Endodermal cell (in vitro differentiated cells): ENCODE results near the gene NCAPH2. TPM values are rescaled to one million over a fixed set of nuclear protein-coding genes. Genes with fewer than 3 reads are reported as not detected.
A peak's percentile ranks its signal among the peaks of the same experiment; 100 is the strongest.

Experiments
- DNase-seq: peaks from one replicate; pipeline ENCODE4 v3.0.0-alpha.2; 2017
- H3K27ac ChIP-seq: 2 replicates; pipeline ENCODE4 v1.5.1; 2013; ENCODE audit warnings: mild to moderate bottlenecking, low read depth, low read length, moderate library complexity
- H3K27me3 ChIP-seq: 2 replicates; pipeline ENCODE4 v1.6.1; 2013; ENCODE audit warnings: mild to moderate bottlenecking, low read length, moderate library complexity; ENCODE audit not compliant: insufficient read depth, control insufficient read depth, poor library complexity, severe bottlenecking
- H3K36me3 ChIP-seq: 2 replicates; pipeline ENCODE4 v1.7.0; 2013; ENCODE audit warnings: mild to moderate bottlenecking, low read length, moderate library complexity; ENCODE audit not compliant: control insufficient read depth, insufficient read depth
- H3K4me1 ChIP-seq: one replicate; pipeline ENCODE4 v1.7.0; 2013; ENCODE audit warnings: low read length; ENCODE audit not compliant: control insufficient read depth, insufficient read depth
- H3K4me3 ChIP-seq: 2 replicates; pipeline ENCODE4 v1.5.1; 2013; ENCODE audit warnings: mild to moderate bottlenecking, low read length, moderate library complexity
- H3K9ac ChIP-seq: 2 replicates; pipeline ENCODE4 v1.6.1; 2013; ENCODE audit warnings: mild to moderate bottlenecking, low read length, moderate library complexity; ENCODE audit not compliant: poor library complexity, severe bottlenecking; ENCODE audit errors: extremely low read depth
- H3K9me3 ChIP-seq: 2 replicates; pipeline ENCODE4 v1.6.1; 2013; ENCODE audit warnings: mild to moderate bottlenecking, low read length, moderate library complexity; ENCODE audit not compliant: control insufficient read depth
- H3K27ac Mint-ChIP-seq: 2 replicates; pipeline ENCODE4 v1.8.0; 2020; ENCODE audit warnings: mixed read lengths
- H3K27me3 Mint-ChIP-seq: 2 replicates; pipeline ENCODE4 v1.8.0; 2021; ENCODE audit warnings: mild to moderate bottlenecking, mixed read lengths; ENCODE audit not compliant: insufficient read depth
- H3K36me3 Mint-ChIP-seq: 2 replicates; pipeline ENCODE4 v1.8.0; 2020; ENCODE audit warnings: low read depth, mixed read lengths
- H3K4me1 Mint-ChIP-seq: 2 replicates; pipeline ENCODE4 v1.8.0; 2020; ENCODE audit warnings: mixed read lengths
- H3K4me3 Mint-ChIP-seq: 2 replicates; pipeline ENCODE4 v1.8.0; 2020; ENCODE audit warnings: mild to moderate bottlenecking, moderate library complexity, mixed read lengths
- H3K9me3 Mint-ChIP-seq: 2 replicates; pipeline ENCODE4 v1.8.0; 2020; ENCODE audit warnings: mild to moderate bottlenecking, mixed read lengths
- WGBS, 2 experiments: methylation state at CpG; one replicate each; pipeline versions ENCODE4 v1.1.5 to v1.1.7; 2013; ENCODE audit warnings: missing lambda C conversion rate in 2 of 2, mixed read lengths in 1 of 2; ENCODE audit not compliant: insufficient coverage in 1 of 2, insufficient read length in 1 of 2; 5-methylcytosine and 5-hydroxymethylcytosine counted together
- total RNA-seq, 2 donors: library from RNA; stranded (reverse); fragmentation: NEBNext Ultra II Directional in 1 of 2; extraction: Animal tissue kit (Norgen Biotek cat#: 25700) in 1 of 2; gene quantifications; 2 replicates in 1 of 2; 3 replicates in 1 of 2; pipeline ENCODE4 v1.2.1, GENCODE V29; 2021
- TF ChIP-seq, protein P1 (sequence below): fragments of 200-600 bp; sonication (generic); conservative IDR thresholded peaks from 2 replicates; pipeline ENCODE4 v1.5.0; 2021; ENCODE audit warnings: antibody characterized with exemption, mild to moderate bottlenecking

The NCAPH2 gene
- total RNA-seq, 2 donors from 2014 or later = 63.3 to 73.1 TPM

DNA sequence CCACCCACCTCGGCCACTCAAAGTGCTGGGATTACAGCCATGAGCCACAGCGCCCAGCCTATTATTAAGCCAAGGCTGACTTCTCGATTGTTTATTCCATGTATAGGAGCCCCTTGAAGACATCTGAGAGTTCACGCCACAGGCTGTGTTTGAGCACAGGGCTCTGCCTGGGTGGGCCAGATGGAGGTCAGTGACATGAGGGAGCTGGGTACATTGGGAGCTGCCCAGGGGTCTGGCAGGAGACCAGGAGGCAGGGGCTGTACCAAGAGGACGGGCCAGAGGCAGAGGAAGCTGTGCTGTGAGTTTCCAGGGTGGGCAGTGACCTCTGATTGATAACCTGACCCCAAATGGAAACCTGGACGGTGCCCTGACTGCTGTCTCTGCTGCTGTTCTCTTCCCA is 5.9 kb upstream of the NCAPH2 start:
- Histone ChIP-seq H3K27ac (no peak overlapping the region), H3K4me1 (no peaks in the 10 kb centered on the region), H3K9ac (no peak overlapping the region), H3K4me3 (no peak overlapping the region), H3K9me3 (no peaks in the 10 kb centered on the region), H3K36me3 (peaks cover 15% of the 10 kb centered on the region), H3K27me3 (no peaks in the 10 kb centered on the region)
- 98% methylated on average over 6 of the region's 6 CpGs for WGBS, 2 experiments
- H3K4me3 Mint-ChIP-seq = no peak overlapping the region
- no peak for DNase-seq
- TF ChIP-seq, protein P1, sequence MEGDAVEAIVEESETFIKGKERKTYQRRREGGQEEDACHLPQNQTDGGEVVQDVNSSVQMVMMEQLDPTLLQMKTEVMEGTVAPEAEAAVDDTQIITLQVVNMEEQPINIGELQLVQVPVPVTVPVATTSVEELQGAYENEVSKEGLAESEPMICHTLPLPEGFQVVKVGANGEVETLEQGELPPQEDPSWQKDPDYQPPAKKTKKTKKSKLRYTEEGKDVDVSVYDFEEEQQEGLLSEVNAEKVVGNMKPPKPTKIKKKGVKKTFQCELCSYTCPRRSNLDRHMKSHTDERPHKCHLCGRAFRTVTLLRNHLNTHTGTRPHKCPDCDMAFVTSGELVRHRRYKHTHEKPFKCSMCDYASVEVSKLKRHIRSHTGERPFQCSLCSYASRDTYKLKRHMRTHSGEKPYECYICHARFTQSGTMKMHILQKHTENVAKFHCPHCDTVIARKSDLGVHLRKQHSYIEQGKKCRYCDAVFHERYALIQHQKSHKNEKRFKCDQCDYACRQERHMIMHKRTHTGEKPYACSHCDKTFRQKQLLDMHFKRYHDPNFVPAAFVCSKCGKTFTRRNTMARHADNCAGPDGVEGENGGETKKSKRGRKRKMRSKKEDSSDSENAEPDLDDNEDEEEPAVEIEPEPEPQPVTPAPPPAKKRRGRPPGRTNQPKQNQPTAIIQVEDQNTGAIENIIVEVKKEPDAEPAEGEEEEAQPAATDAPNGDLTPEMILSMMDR = no peak
- no peaks in the 10 kb centered on the region for H3K4me1 Mint-ChIP-seq
- H3K27ac Mint-ChIP-seq = no peak overlapping the region
- H3K36me3 Mint-ChIP-seq = peaks cover 2% of the 10 kb centered on the region
- no peaks in the 10 kb centered on the region for H3K9me3 Mint-ChIP-seq
- H3K27me3 Mint-ChIP-seq = peaks cover 2% of the 10 kb centered on the region

DNA sequence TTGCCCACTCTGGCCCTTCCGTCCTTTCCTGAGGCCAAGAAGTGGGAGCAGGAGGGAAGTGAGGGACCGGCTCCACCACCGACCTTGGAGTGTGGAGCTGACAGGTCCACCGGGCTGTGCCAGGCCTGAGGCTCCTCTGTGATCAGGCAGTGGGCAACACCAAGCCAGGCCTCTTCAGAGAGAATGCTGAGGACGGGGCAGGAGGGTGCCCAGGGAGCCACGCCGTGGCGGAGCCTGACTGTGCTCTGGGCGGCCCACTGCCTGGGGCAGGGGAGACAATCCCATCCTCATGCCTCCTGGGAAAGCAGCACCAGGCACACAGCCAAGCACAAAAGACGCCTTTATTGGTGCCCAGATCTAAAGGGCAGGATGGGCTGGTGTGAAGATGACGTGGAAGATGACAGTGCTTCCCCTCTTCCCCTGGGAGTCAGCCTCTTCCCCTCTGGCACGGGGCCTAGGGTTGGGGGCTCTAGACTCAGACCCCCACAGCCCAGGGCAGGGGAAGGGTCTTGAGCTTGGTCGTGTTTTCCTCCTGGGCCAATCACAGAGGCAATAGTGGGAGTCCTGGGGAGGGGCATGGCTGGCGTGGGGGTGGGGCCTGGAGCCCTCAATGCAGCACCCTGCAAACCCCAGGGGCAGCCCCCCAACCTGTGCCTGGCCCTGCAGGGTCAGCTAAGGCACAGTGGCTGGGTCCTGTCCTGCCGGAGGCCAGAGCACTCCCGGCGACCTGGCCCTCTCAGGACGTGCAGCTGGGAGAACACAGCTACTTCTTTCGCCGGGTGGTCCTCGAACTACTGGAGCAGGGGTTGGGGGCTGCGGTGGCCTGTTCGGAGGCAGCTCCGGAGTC is 5.2 kb upstream of the NCAPH2 start:
- Mint-ChIP-seq H3K36me3 (peaks cover 2% of the 10 kb centered on the region), H3K27me3 (no peaks in the 10 kb centered on the region), H3K27ac (no peak overlapping the region), H3K9me3 (no peaks in the 10 kb centered on the region), H3K4me3 (no peak overlapping the region), H3K4me1 (no peaks in the 10 kb centered on the region)
- H3K36me3 ChIP-seq = peaks cover 15% of the 10 kb centered on the region
- no peak overlapping the region for H3K4me3 ChIP-seq
- H3K9ac ChIP-seq = no peak overlapping the region
- TF ChIP-seq, protein P1 = no peak
- no peak for DNase-seq
- no peaks in the 10 kb centered on the region for H3K27me3 ChIP-seq
- no peaks in the 10 kb centered on the region for H3K9me3 ChIP-seq
- WGBS, 2 experiments = 94 to 96% methylated on average over 16 to 24 of the region's 24 CpGs
- H3K27ac ChIP-seq = no peak overlapping the region
- no peaks in the 10 kb centered on the region for H3K4me1 ChIP-seq

DNA sequence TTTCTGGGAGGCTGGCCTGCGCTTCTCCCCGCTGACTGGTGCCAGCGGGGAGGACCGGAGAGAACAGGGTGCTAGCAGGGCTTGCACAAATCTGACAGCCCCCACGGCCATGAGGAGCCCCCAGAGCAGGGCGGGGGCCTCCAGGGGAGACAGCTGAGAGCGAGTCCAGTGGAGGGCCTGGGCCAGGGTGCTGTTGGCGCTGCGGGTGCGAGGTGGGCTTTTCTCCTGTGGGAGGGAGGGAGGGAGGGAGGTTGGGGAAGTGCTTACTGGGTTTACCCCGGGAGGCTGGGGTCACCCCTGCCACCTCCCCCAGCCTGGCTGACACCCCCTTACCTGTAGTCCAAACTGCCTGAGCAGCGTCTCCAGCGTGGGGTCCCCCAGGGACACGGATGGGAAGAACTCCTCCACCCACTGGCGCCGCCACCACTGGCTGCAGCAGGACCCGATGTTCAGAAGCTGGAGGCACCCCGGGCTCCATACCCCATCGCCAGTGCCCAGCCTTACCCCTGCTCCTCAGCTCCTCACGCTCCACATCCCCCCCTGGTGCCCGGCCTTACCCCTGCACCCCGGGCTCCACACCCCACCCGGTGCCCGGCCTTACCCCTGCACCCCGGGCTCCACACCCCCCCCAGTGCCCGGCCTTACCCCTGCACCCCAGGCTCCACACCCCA is 4.4 kb upstream of the NCAPH2 start:
- Histone ChIP-seq H3K36me3 (peaks cover 15% of the 10 kb centered on the region), H3K27me3 (no peaks in the 10 kb centered on the region), H3K4me3 (no peak overlapping the region), H3K9me3 (no peaks in the 10 kb centered on the region), H3K9ac (no peak overlapping the region), H3K4me1 (no peaks in the 10 kb centered on the region), H3K27ac (no peak overlapping the region)
- peaks cover 1% of the 10 kb centered on the region for H3K4me1 Mint-ChIP-seq
- WGBS, 2 experiments = 93 to 98% methylated on average over 10 to 20 of the region's 26 CpGs
- peaks cover 2% of the 10 kb centered on the region for H3K36me3 Mint-ChIP-seq
- H3K27ac Mint-ChIP-seq = no peak overlapping the region
- DNase-seq = peak; percentile 58
- no peaks in the 10 kb centered on the region for H3K27me3 Mint-ChIP-seq
- H3K4me3 Mint-ChIP-seq = no peak overlapping the region
- H3K9me3 Mint-ChIP-seq = no peaks in the 10 kb centered on the region
- TF ChIP-seq, protein P1 = no peak
